H4 (cell line): Measurements from ENCODE around the gene OLA1. TPM values are rescaled to one million over a fixed set of nuclear protein-coding genes. Genes with fewer than 3 reads are reported as not detected.

ENCODE experiments used
- DNase-seq: peaks from one replicate; pipeline ENCODE4 v3.0.0-alpha.2; 2015; ENCODE audit warnings: low spot score
- total RNA-seq: library from RNA; depleted of rRNA; stranded (reverse); fragments of >200 nt; shearing (Covaris generic); gene quantifications from 2 replicates; pipeline ENCODE4 v1.2.3, GENCODE V29; 2014; rRNA removed

Gene OLA1
- total RNA-seq, 1 experiment from 2014 or later, result 97.4 TPM

GRCh38 chr2:174035981-174036742, 212.2 kb downstream of the OLA1 start:
- DNase-seq, result peak; percentile 61

GRCh38 chr2:174035117-174035635, 213.2 kb downstream of the OLA1 start:
- no peak for DNase-seq

GRCh38 chr2:174033163-174033550, 215.2 kb downstream of the OLA1 start:
- DNase-seq, result no peak

DNA sequence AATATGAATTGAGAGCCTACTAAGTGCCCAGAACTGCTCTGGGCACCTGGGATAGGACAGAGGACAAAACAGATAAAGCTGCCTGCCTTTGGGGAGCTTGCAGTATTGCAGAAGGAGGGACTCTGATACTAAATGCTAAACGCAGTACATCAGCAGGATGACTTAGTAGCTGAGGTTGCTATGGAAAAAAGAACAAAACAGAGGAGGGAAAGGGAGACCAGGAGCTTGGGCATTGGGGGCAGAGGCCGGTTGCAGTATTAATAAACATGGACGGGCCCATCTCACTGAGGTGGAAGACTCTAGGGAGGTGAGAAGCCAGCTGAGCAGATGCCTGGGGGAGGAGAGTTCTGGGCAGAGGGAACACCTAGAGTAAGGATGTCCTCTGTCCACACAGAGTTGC, 217.1 kb downstream of the OLA1 start:
- DNase-seq, result no peak

- DNase-seq, result no peak
These were observed 219.4 kb downstream of the OLA1 start for GRCh38 chr2:174028935-174029334.

DNA sequence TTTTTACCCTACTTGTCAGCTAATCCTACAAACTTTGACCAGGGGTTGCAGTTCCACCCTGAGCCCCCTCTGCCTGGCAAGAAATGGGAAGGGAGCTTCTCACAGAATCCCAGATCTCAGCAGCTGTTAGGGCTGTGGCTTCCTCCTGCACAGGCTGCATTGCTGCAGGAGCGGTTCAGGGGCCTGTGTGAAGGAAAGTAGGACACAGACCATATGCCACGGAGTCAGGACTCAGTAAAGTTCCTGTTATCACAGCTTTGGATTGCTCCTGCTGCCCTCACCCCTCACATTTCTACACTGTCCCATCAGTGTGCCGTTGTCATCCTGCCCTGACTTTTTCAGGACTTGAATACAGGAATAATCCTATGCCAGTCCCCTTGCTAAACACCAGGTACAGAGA, 220.4 kb downstream of the OLA1 start:
- no peak for DNase-seq

GRCh38 chr2:174026122-174026845, 222.0 kb downstream of the OLA1 start:
- DNase-seq, result no peak

- DNase-seq, result peak; percentile 18
These were observed 222.8 kb downstream of the OLA1 start for GRCh38 chr2:174025271-174026121.

GRCh38 chr2:174024524-174025270, 223.6 kb downstream of the OLA1 start:
- no peak for DNase-seq

GRCh38 chr2:174023591-174024523, 224.5 kb downstream of the OLA1 start:
- peak; percentile 27 for DNase-seq

Other genes with a start within 250 kb of the OLA1 start
- gene SP9, start 86.4 kb upstream of the OLA1 start, total RNA-seq, result 0.10 TPM in 2 replicates
- gene SCRN3, start 147.2 kb upstream of the OLA1 start, total RNA-seq, result 15.4 and 15.6 TPM in 2 replicates
- 1.5 and 4.6 TPM in 2 replicates for gene GPR155, start 238.5 kb upstream of the OLA1 start, total RNA-seq